Measurements from ENCODE around the gene HDAC11.

HDAC11 gene

GRCh38 chr3:13555753-13556152 lies 75.6 kb downstream of the HDAC11 start:
- peaks cover 14% of the 10 kb centered on the region for H3K4me1 ChIP-seq (ENCODE audit: insufficient read depth, low read length)
- H2AFZ ChIP-seq (ENCODE audit: low read depth, low read length), result no peak overlapping the region
- no peaks in the 10 kb centered on the region for H3K27me3 ChIP-seq (ENCODE audit: insufficient read depth, low read length)
- H3K36me3 ChIP-seq (ENCODE audit: insufficient read depth, low read length), result no peaks in the 10 kb centered on the region
- no peaks in the 10 kb centered on the region for H3K9me3 ChIP-seq (ENCODE audit: low read length)
- H3K4me3 ChIP-seq (ENCODE audit: low read length), result no peak overlapping the region
